Astrocyte (in vitro differentiated cells and primary cell): ENCODE measurements around the gene MOB3A.

ENCODE experiments used
- EZH2 ChIP-seq: IDR thresholded peaks from 2 replicates; pipeline ENCODE4 v1.6.1; 2012; ENCODE audit warnings: mild to moderate bottlenecking, low read length, inconsistent platforms; ENCODE audit not compliant: insufficient read depth
- TF ChIP-seq, protein P1 (sequence below): IDR thresholded peaks from 2 replicates; pipeline ENCODE4 v1.5.1; 2011; ENCODE audit warnings: low read depth, mild to moderate bottlenecking, inconsistent platforms, low read length, moderate library complexity; ENCODE audit not compliant: insufficient read depth

- TF ChIP-seq, protein P1, sequence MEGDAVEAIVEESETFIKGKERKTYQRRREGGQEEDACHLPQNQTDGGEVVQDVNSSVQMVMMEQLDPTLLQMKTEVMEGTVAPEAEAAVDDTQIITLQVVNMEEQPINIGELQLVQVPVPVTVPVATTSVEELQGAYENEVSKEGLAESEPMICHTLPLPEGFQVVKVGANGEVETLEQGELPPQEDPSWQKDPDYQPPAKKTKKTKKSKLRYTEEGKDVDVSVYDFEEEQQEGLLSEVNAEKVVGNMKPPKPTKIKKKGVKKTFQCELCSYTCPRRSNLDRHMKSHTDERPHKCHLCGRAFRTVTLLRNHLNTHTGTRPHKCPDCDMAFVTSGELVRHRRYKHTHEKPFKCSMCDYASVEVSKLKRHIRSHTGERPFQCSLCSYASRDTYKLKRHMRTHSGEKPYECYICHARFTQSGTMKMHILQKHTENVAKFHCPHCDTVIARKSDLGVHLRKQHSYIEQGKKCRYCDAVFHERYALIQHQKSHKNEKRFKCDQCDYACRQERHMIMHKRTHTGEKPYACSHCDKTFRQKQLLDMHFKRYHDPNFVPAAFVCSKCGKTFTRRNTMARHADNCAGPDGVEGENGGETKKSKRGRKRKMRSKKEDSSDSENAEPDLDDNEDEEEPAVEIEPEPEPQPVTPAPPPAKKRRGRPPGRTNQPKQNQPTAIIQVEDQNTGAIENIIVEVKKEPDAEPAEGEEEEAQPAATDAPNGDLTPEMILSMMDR: no peak
- TF ChIP-seq EZH2: no peak
Observed at GRCh38 chr19:2064788-2065524, 31.2 kb downstream of the MOB3A start.
